ENCODE measurements around the gene POLN.
"Not testable (repeated sequence)": the region's sequence is repeated elsewhere in the genome, so short reads cannot be mapped to it uniquely, and the experiment has no call there.

POLN gene

GRCh38 chr4:2036866-2037265 lies 205.1 kb downstream of the POLN start:
- peaks cover 52% of the 10 kb centered on the region for H3K27me3 ChIP-seq (ENCODE audit: control insufficient read depth, insufficient read depth, low read length)
- H3K27ac ChIP-seq (ENCODE audit: low read depth, low read length) = no peak overlapping the region
- H3K4me3 ChIP-seq (ENCODE audit: low read depth, low read length) = no peak overlapping the region
- H3K9me3 ChIP-seq (ENCODE audit: control insufficient read depth, insufficient read depth, low read length) = no peaks in the 10 kb centered on the region
- no peaks in the 10 kb centered on the region for H3K4me1 ChIP-seq (ENCODE audit: control insufficient read depth, insufficient read depth, low read length)
- no peaks in the 10 kb centered on the region for H3K36me3 ChIP-seq (ENCODE audit: control insufficient read depth, insufficient read depth, low read length)
- no peak overlapping the region for H3K9ac ChIP-seq (ENCODE audit: low read depth, low read length)

DNA sequence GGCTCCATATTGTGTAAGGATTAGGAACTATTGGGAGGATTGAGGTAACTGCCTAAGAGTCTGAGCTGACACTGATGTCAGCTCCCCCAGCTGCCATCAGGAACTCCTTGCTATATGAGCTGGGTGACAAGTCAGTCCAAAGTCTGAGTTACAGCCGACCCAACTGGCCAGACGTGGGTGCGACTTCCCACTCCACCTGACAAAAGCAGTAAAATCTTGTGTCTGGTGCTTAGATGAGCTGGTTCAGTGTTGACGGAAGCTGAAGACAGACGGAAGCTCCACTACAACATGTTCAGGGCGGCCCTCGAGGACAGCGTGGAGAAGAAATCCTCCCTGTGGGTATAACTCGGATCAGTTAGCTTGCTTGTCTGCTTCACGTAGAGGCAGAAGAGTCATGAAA lies 205.6 kb downstream of the POLN start:
- peaks cover 48% of the 10 kb centered on the region for H3K27me3 ChIP-seq (ENCODE audit: control insufficient read depth, insufficient read depth, low read length)
- no peaks in the 10 kb centered on the region for H3K9me3 ChIP-seq (ENCODE audit: control insufficient read depth, insufficient read depth, low read length)

GRCh38 chr4:2031161-2031560 lies 210.8 kb downstream of the POLN start:
- not testable (repeated sequence) for H3K4me3 ChIP-seq (ENCODE audit: low read depth, low read length); H3K9me3 ChIP-seq (ENCODE audit: control insufficient read depth, insufficient read depth, low read length); H3K27me3 ChIP-seq (ENCODE audit: control insufficient read depth, insufficient read depth, low read length); H3K4me1 ChIP-seq (ENCODE audit: control insufficient read depth, insufficient read depth, low read length); H3K27ac ChIP-seq (ENCODE audit: low read depth, low read length); H3K36me3 ChIP-seq (ENCODE audit: control insufficient read depth, insufficient read depth, low read length); H3K9ac ChIP-seq (ENCODE audit: low read depth, low read length)

More for the DNA sequence above, 205.6 kb downstream of the POLN start:
- Histone ChIP-seq H3K36me3 (ENCODE audit: control insufficient read depth, insufficient read depth, low read length) (no peaks in the 10 kb centered on the region), H3K9ac (ENCODE audit: low read depth, low read length) (no peak overlapping the region), H3K4me1 (ENCODE audit: control insufficient read depth, insufficient read depth, low read length) (no peaks in the 10 kb centered on the region), H3K27ac (ENCODE audit: low read depth, low read length) (no peak overlapping the region), H3K4me3 (ENCODE audit: low read depth, low read length) (no peak overlapping the region)

DNA sequence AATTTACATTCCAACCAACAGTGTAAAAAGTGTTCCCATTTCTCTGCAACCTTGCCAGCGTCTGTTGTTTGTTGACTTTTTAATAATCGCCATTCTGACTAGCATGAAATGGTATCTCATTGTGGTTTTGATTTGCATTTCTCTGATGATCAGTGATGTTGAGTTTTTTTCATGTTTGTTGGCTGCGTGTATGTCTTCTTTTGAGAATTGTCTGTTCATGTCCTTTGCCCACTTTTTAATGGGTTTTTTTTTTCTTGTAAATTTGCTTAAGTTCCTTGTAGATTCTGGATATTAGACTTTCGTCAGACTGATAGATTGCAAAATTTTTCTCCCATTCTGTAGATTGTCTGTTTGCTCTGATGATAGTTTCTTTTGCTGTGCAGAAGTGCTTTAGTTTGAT lies 214.8 kb downstream of the POLN start:
- not testable (repeated sequence) for H3K9me3 ChIP-seq (ENCODE audit: control insufficient read depth, insufficient read depth, low read length); H3K4me1 ChIP-seq (ENCODE audit: control insufficient read depth, insufficient read depth, low read length); H3K27me3 ChIP-seq (ENCODE audit: control insufficient read depth, insufficient read depth, low read length); H3K4me3 ChIP-seq (ENCODE audit: low read depth, low read length); H3K36me3 ChIP-seq (ENCODE audit: control insufficient read depth, insufficient read depth, low read length); H3K9ac ChIP-seq (ENCODE audit: low read depth, low read length); H3K27ac ChIP-seq (ENCODE audit: low read depth, low read length)

GRCh38 chr4:2025817-2026216 lies 216.1 kb downstream of the POLN start:
- H3K4me3 ChIP-seq (ENCODE audit: low read depth, low read length) = no peak overlapping the region
- H3K9me3 ChIP-seq (ENCODE audit: control insufficient read depth, insufficient read depth, low read length) = no peaks in the 10 kb centered on the region
- H3K9ac ChIP-seq (ENCODE audit: low read depth, low read length) = no peak overlapping the region
- no peaks in the 10 kb centered on the region for H3K4me1 ChIP-seq (ENCODE audit: control insufficient read depth, insufficient read depth, low read length)
- no peaks in the 10 kb centered on the region for H3K36me3 ChIP-seq (ENCODE audit: control insufficient read depth, insufficient read depth, low read length)
- H3K27ac ChIP-seq (ENCODE audit: low read depth, low read length) = no peak overlapping the region
- H3K27me3 ChIP-seq (ENCODE audit: control insufficient read depth, insufficient read depth, low read length) = no peaks in the 10 kb centered on the region

GRCh38 chr4:2024683-2025082 lies 217.2 kb downstream of the POLN start:
- Histone ChIP-seq H3K4me1 (ENCODE audit: control insufficient read depth, insufficient read depth, low read length) (no peaks in the 10 kb centered on the region), H3K4me3 (ENCODE audit: low read depth, low read length) (no peak overlapping the region), H3K36me3 (ENCODE audit: control insufficient read depth, insufficient read depth, low read length) (no peaks in the 10 kb centered on the region), H3K9me3 (ENCODE audit: control insufficient read depth, insufficient read depth, low read length) (no peaks in the 10 kb centered on the region), H3K9ac (ENCODE audit: low read depth, low read length) (no peak overlapping the region), H3K27ac (ENCODE audit: low read depth, low read length) (no peak overlapping the region), H3K27me3 (ENCODE audit: control insufficient read depth, insufficient read depth, low read length) (no peaks in the 10 kb centered on the region)
